NAMALWA (cell line): ENCODE results near the gene DUS2.
A peak's percentile ranks its signal among the peaks of the same experiment; 100 is the strongest.
"Not testable (repeated sequence)": the region's sequence is repeated elsewhere in the genome, so short reads cannot be mapped to it uniquely, and the experiment has no call there.

Experiments used
- DNase-seq: peaks from one replicate; pipeline ENCODE4 v3.0.0-alpha.2; 2015; ENCODE audit warnings: low spot score

DUS2 gene

DNA sequence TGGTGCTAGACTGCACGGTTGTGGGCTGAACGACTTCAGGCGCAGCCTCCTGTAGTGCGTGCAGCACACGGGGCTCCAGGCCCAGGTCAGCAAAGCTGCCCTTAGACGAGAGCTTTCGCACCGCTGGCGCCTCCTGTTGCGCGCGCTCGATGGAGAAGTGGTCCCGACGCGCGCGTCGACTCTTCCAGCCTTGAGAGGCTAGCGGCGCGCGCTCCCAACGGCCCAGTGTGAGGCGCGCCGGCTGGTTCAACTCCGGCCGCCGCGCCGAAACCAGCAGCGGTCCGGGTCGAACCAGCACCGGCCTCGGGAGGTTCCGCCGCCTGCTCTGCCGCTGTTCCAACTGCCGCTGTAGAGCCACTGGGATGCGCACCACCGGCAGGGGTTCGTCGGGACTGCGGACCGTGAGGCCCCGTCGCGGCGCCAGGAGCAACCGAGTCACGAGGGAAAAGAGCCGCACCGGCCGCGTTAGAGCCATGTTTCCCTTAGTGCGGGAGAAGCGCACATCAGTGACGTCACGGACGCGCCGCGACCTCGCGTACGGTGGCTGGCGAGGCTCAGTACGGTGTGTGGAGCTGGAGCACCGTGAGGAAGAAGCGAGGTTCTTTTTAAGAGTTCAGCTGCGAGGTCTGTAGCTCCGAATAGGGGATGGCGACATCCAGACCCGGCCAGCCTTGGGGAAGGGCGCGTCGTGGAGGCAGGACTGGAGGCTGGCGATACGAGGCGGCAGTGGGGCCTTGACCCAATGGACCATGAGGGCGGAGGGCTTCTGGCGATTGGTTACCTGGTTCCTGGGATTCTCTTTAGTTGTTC lies at the start of gene DUS2, which contains the start of gene DDX28:
TSS of gene DUS2 (plus strand) at position 557 of the 810 bp plus-strand sequence. CDS start 14,740 bp downstream, outside the sequence.
TSS of gene DDX28 (minus strand) at position 505 of the 810 bp plus-strand sequence. CDS start at position 475, 30 bp downstream.
- peak; percentile 94 for DNase-seq

DNA sequence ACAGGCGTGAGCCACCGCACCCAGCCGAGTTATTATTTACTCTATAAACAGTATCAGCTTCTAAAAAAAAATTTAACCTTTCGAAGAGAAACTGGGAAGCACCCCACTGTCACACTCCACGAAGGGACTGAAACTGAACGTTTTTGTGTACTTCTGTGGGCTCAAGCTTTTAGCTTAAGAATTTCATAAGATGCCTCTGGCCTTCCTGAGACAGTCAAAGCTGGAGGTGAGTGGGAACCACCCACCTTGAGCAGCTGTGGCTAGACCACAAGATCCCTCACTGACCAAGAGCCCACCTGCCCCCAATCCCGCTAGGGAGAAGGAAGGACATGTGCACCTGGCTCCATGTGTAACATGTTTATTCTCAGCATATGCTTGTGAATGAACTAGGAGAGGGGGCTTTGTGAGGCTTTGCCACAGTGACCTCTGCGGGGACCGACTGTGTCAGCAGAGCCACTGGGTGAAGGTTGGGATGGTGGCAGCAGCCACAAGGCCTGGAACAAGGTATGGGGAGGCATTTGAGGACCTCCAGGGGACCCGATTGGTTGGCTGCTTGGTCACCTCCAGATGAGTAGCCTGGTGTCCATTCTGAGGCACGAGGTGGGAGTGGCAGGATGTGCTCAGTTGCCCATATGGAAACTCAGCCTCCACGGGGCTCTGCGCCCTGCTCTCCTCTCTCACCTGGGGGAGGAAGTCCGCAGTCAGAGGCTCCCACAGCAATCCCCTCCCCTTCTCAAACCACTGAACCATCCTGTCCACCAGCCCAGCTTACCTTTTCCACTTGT lies 47.6 kb upstream of the DUS2 start:
- no peak for DNase-seq

DNA sequence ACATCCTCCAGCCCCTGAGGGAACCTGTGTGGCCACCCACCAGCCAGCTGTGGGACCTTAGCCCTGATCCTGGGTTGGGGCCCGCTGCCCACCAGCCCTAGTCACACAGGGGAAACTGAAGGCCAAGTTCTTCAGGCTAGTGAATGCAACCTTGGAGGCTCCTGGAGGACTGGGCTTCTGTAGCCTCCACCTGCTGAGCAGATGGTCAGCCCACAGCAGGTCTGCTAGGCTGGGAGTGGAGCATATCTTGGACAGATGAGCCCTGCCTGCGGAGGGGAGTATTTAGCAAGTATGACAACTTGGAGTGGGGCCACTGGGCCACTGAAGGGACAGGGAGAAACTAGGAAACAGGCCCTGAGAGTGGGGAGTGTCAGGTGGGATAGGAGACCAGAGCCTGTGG lies 46.9 kb upstream of the DUS2 start:
- no peak for DNase-seq

DNA sequence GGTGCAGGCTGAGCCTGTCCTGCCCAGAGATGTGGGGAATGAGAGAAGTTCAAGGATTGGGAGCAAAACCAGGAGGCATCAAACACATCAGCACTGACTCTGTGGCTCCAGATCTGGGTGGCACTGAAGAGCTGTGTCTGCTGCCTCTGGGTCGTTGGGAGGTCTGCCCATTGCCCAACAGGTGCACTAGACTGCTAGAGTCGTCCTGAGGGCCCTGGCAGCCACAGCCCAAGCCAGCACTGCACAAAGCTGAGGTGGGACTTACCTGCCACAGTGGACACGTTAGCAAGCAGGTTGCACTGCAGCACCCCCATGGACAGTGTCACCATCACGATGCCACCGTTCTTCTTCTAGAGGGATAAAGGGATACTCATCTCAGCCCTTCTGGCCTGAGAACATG lies 46.1 kb upstream of the DUS2 start:
- DNase-seq: no peak

DNA sequence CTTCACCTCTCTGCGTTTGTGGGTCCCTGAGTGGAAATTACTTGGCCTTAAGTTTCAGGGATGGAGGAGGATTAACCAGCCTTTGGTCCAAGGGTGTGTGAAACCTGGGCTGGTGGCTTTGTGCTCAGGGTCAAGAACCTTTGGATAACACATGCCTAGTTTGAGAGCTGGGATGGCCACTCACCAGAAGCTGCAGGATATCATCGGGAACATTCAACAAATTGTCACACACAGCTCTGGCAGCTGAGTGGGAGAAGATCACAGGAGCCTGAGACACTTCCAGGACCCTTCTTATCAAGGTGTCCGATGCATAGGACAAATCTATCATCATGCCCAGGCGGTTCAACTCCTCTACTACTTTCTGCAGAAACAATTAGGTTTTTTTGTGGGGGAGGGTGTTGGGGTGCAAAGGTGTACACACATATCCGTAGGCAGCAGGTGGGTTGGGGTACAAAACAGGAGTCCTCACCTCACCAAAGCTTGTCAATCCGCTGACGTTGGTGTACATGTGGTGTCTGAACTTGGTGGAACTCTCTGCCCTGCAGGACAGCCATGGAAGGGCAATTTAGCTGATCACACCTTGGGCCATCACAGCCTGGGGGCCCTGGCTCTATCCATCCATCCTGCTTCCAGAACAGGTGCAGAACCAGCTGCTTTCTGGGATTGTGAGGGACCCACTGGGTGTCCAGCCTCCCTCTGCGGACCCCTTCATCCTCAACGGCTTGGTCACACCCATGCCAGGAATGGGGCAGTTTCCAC lies 45.4 kb upstream of the DUS2 start:
- no peak for DNase-seq

DNA sequence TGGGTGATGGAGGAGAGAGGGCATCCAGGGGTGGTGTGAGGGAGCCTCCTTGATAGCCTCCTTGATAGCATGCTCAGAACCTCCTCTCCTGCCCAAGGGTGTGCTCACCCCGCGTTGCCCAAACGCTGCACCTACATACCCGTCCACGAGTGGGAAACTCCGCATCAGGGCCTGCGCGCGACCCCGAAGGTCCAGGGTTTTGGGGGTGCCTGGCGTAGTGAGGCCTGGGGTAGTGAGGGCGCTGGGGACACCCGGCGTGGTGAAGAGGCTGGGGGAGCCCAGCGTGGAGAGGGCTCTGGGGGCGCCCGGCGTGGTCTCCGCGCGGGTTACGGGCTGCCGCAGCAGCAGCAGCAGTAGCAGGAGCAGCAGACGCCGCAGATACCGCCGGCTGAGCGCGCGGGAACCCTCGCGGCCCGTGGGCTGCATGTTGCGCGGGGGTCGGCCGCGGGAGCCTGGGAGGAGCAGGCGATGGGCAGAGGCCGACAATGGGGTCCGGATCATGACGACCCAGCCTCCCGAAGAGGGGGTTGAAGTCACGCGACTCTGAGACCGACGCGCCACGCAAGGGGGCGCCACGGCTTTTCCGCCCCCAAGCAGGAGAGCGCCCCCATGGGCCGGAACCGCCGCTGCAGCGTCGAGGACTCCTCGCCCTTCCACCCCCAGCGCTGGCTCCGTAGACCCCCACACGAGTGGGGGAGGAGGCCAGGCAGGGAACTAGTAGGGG lies 43.0 kb upstream of the DUS2 start, which contains the start of gene DPEP3:
TSS of gene DPEP3 (minus strand) at position 545 of the 724 bp plus-strand sequence. CDS start at position 426, 119 bp downstream.
- DNase-seq: no peak

DNA sequence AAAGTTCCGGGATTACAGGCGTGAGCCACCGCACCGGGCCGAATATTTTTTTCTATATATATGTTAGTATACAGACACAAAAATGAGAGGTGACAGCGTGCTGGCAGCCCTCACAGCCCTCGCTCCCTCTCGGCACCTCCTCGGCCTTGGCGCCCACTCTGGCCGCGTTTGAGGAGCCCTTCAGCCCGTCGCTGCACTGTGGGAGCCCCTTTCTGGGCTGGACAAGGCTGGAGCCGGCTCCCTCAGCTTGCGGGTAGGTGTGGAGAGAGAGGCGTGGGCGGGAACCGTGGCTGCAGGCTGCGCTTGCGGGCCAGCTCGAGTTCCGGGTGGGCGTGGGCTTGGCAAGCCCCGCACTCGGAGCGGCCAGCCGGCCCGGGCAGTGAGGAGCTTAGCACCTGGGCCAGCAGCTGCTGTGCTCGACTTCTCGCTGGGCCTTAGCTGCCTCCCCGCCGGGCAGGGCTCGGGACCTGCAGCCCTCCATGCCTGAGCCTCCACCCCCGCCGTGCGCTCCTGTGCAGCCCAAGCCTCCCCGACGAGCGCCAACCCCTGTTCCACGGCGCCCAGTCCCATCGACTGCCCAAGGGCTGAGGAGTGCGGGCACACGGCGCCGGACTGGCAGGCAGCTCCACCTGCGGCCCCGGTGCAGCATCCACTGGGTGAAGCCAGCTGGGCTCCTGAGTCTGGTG lies 40.9 kb upstream of the DUS2 start:
- no peak for DNase-seq

DNA sequence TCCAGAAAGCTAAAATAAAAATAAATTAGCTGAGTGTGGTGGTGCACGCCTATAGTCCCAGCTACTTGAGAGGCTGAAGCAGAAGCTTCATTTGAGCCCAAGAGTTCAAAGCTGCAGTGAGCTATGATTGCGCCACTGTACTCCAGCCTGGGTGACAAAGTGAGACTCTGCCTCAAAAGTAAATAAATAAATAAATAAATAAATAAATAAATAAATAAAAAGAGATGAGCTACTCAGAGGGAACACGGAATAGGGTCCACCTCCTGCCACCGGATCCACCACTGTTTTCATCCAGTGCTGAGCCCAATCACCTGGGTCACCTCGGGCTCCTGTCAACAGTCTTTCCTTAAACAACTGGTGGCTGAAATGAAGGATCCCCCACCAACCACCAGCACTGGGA lies 36.1 kb upstream of the DUS2 start:
- no peak for DNase-seq

DNA sequence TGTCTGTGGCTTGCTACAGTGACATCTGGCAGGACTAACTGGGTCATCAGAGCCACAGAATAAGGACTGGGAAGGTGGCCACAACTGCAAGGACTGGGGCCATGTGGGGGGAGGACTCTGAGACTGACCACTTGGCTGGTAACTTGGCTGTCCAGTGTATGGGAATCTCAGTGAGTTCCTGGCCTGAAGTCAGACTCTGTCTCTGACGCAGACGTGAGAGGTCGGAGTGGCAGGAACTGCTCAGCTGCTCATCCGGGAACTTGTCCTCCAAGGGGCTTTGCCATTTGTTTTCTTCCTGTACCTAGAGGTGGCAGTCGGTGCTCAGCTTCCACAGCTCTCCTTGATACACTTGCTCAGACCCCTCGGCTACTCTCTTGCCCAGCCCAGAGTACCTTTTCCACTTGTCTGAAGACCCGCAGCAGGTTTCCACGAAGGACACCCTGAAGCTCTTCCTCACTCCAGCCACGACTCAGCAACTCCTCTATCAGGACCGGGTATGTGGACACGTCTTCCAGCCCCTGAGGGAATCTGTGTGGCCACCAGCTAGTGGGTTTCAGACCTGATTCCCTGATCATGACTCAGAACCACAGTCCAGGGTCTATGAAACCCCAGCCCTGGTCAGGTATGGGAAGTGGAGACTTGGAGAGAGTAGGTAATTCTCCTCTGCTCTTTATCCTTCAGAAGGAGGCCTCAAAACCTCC lies 35.5 kb upstream of the DUS2 start:
- no peak for DNase-seq

DNA sequence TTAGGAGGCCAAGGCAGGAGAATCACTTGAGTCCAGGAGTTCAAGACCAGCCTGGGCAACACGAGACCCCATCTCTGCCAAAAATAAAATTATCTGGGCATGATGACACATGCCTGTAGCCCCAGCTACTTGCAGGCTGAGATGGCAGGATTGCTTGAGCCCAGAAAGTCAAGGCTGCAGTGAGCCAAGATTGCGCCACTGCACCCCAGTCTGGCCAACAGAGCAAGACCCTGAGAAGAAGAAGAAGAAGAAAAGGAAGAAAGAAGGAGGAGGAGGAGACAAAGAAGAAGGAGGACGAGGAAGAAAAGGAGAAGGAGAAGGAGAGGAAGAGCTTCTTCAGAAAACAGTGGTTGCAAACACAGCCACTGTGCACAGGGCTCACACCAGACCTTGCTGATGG lies 34.4 kb upstream of the DUS2 start:
- DNase-seq: no peak

DNA sequence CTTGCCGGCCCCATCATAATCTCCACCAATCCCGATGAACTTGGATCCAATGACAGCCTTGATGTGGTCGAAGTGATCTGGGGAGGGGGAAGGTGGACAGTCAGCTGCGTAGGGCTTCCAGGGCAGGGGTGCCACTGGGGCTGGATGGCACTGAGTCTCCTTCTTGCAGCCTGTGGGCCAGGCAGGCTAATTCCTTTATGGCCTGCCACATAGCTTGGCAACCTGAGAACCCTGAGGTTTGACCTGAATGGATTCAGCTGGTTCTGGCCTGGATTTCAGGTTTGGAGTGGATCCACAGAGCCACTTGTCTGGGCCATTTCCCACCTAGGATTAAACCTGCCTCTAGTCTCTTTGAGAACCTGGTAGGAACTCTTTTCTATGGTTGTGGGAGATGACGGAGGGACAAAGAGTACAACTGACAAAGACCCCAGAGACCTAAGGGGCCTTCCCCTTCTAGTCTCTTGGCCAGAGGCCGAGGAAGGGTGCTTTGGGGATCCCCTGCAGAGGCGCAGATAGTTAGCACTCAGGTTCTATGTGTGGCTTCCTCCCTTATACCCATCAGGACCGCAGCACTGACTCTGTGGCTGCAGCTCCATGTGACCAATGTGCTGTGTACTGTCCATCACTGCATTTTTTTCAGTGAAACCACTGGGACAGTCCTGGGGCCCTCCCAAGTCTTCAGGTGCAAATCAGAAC lies 33.6 kb upstream of the DUS2 start:
- no peak for DNase-seq

DNA sequence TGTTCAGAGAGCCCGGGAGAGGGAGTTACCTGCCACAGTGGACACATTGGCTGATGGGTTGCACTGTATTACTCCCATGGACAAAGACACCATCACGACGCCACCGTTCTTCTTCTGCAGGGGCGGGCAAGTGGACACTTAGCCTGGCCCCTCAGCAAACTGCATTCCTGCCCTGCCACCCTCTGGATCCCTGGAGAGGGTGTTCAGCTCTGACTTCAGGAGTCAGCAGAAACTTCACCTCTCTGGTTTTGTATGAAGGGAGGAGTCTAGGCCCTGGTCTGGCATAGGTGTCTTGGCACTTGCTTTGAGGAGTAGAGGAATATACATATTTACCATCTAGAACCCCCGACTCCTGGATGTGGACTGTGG lies 33.1 kb upstream of the DUS2 start:
- no peak for DNase-seq

DNA sequence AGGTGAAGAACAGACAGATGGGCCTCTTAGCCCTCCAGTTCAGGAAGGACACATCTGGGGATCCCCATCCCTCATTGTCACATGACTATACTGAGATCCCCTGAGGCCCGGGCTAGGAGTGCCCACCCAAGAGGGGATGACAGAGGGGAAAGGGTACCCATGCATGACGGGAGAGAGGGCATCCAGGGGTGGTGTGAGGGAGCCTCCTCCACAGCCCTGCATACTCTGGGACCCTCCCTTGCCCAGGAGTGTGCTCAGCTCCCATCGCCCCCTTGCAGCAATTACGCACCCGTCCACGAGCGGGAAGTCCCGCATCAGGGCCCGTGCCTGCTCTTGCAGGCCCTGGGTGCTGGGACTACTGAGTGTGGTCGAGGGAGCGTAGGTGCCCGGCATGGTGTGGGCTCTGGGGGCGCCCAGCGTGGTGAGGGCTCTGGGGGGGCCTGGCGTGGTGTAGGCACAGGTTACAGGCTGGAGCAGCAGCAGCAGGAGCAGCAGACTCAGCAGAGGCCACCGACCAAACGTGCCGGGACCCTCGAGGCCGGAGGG lies 30.4 kb upstream of the DUS2 start:
- no peak for DNase-seq

DNA sequence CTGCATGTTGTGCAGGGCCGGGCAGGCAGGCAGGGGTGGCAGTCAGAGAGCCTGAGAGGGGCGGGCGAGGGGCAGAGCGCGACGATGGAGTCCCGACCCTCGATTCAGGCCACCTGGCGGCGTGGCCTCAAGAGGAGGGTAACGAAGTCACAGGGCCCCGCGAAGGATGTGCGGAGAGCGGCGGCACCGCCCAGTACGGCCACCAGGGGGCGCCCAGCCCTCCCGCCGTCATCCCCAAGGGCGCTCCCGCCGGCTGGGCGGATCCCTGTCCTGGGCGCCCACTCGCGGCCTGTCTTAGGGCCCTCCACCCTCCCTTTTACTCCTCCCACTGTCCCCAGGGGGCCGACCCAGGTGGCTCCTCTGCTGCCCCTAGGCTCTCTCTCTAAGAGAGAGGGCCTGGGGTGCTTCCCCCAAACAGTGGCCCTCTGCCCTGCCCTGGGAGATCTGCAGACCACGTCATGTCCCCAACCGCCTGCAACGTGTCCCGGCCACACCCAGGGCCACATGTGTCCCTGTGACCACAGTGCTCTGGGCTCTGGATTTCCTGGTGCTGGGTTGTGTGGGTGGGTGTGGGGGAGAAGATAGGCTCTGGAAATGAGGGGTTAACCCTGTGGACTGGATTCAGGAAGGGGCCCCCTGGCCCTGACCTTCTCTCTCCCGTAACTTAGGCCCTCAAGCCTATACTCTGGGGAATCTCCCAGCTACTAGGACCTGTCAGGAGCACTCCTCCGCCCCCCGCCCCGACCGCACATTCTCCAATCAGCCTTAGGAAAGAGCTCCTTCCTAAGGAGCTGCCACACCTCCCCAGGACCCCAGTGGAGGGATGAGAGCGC lies 29.7 kb upstream of the DUS2 start:
- DNase-seq: peak; percentile 90

DNA sequence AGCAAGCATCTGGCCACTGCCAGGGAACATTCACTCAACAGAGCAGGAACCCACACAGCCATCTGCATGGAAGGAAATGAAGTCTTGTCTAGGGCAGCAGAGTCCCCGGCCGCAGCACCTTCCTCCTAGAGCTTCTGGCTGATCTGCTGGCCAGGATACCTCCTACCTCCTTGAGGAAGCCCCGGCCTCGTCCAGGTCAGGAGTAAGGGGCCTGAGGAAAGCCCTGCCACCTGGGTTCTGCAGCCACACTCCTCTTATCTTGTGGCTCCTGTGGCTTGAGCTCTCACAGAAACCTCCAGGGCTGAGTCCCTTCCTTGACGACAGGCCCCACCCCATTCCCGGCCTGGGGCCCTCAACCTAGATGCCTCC lies 29.1 kb upstream of the DUS2 start:
- DNase-seq: not testable (repeated sequence)

DNA sequence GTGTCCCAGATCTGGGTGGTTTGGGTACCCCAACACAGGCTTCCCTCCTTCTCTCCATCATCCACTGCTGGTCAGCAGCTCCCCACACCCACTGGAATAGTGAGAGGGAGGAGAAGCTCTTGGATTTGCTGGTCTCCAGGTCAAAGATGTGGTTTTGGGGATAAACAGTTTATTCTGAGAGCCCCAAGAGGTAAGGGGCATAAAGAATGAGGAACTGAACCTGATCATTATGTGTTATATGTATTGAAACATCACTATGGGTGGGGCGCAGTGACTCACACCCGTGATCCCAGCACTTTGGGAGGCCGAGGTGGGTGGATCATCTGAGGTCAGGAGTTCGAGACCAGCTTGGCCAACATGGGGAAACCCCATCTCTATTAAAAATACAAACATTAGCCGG lies 27.7 kb upstream of the DUS2 start:
- no peak for DNase-seq

DNA sequence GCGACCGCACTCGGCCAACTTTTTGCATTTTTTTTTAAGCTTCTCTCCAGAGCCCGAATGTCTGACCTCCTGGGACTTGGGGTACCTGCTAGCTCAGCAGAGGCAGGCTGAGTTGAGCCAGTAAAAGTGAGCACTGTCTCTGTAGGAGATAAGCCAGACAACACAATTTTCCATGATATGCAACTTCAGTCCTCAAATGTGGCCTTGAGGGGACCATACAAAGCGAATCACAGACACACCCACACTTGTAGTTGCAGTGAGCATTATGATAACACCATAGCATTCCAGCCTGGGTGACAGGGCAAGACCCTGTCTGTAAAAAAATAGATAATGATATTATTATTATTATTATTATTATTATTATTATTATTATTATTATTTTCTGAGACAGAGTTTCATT lies 26.4 kb upstream of the DUS2 start:
- DNase-seq: no peak

DNA sequence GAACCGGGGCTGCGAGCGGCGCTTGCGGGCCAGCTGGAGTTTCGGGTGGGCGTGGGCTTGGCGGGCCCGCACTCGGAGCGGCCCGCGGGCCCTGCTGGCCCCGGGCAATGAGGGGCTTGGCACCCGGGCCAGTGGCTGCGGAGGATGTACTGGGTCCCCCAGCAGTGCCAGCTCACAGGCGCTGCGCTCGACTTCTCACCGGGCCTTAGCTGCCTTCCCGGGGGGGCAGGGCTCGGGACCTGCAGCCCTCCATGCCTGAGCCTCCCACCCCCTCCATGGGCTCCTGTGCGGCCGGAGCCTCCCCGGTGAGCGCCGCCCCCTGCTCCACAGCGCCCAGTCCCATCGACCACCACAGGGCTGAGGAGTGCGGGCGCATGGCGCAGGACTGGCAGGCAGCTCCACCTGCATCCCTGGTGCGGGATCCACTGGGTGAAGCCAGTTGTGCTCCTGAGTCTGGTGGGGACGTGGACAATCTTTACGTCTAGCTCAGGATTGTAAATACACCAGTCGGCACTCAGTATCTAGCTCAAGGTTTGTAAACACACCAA lies 24.8 kb upstream of the DUS2 start:
- not testable (repeated sequence) for DNase-seq
